ENCODE results near the gene DTNB. TPM values are rescaled to one million over a fixed set of nuclear protein-coding genes. Genes with fewer than 3 reads are reported as not detected.

Gene DTNB
- polyA plus RNA-seq, 1 donor from 2014 or later = 22.5 TPM

GRCh38 chr2:25491003-25491696 lies 182.2 kb downstream of the DTNB start:
- no peak overlapping the region for H3K9ac ChIP-seq (ENCODE audit: low read length)
- TF ChIP-seq EP300 (conservative IDR thresholded peaks at IDR 0.05; ENCODE audit: poor library complexity, severe bottlenecking) = no peak
- no peak for TF ChIP-seq MXI1 (conservative IDR thresholded peaks at IDR 0.05; ENCODE audit: poor library complexity, severe bottlenecking)

GRCh38 chr2:25490217-25490616 lies 183.2 kb downstream of the DTNB start:
- Histone ChIP-seq H3K9me2 (ENCODE audit: insufficient read depth, low read length) (no peaks in the 10 kb centered on the region), H3F3A (ENCODE audit: insufficient read depth, low read length, poor library complexity, severe bottlenecking) (no peaks in the 10 kb centered on the region), H3K9me3 (ENCODE audit: low read length) (no peaks in the 10 kb centered on the region), H3K9ac (ENCODE audit: low read length) (no peak overlapping the region), H3K4me3 (ENCODE audit: low read length) (no peak overlapping the region), H3K4me2 (ENCODE audit: low read length) (no peak overlapping the region), H2AFZ (ENCODE audit: low read depth, low read length) (no peak overlapping the region), H3K27me3 (ENCODE audit: insufficient read depth, low read depth, low read length) (no peaks in the 10 kb centered on the region), H3K27ac (ENCODE audit: low read length) (no peak overlapping the region), H3K79me2 (replicated peaks; ENCODE audit: insufficient read depth, low read length) (no peaks in the 10 kb centered on the region), H4K20me1 (ENCODE audit: insufficient read depth) (no peaks in the 10 kb centered on the region), H3K36me3 (ENCODE audit: insufficient read depth, low read length) (no peaks in the 10 kb centered on the region)
- TF ChIP-seq SMC3 (conservative IDR thresholded peaks at IDR 0.05; ENCODE audit: poor library complexity) (no peak), MXI1 (conservative IDR thresholded peaks at IDR 0.05; ENCODE audit: poor library complexity, severe bottlenecking) (no peak), EZH2 (IDR thresholded peaks at IDR 0.05; ENCODE audit: borderline replicate concordance, insufficient read depth, low read length, poor library complexity, severe bottlenecking) (no peak)

More at GRCh38 chr2:25491003-25491696, 182.2 kb downstream of the DTNB start:
- Histone ChIP-seq H4K20me1 (ENCODE audit: insufficient read depth) (no peaks in the 10 kb centered on the region), H3K9me2 (ENCODE audit: insufficient read depth, low read length) (no peaks in the 10 kb centered on the region), H3K27me3 (ENCODE audit: insufficient read depth, low read depth, low read length) (no peaks in the 10 kb centered on the region), H3K4me2 (ENCODE audit: low read length) (no peak overlapping the region), H3K27ac (ENCODE audit: low read length) (no peak overlapping the region), H3F3A (ENCODE audit: insufficient read depth, low read length, poor library complexity, severe bottlenecking) (no peaks in the 10 kb centered on the region), H2AFZ (ENCODE audit: low read depth, low read length) (no peak overlapping the region), H3K79me2 (replicated peaks; ENCODE audit: insufficient read depth, low read length) (no peaks in the 10 kb centered on the region), H3K4me3 (ENCODE audit: low read length) (no peak overlapping the region), H3K9me3 (ENCODE audit: low read length) (no peaks in the 10 kb centered on the region), H3K36me3 (ENCODE audit: insufficient read depth, low read length) (no peaks in the 10 kb centered on the region)

GRCh38 chr2:25489631-25490030 lies 183.7 kb downstream of the DTNB start:
- no peak overlapping the region for H3K9ac ChIP-seq (ENCODE audit: low read length)
- H3K9me3 ChIP-seq (ENCODE audit: low read length) = no peaks in the 10 kb centered on the region
- H3K4me2 ChIP-seq (ENCODE audit: low read length) = no peak overlapping the region
- no peaks in the 10 kb centered on the region for H3K36me3 ChIP-seq (ENCODE audit: insufficient read depth, low read length)
- TF ChIP-seq CTCF (IDR thresholded peaks at IDR 0.05; ENCODE audit: poor library complexity, severe bottlenecking) (no peak), TAF1 (IDR thresholded peaks at IDR 0.05; ENCODE audit: low read depth) (no peak), EP300 (conservative IDR thresholded peaks at IDR 0.05; ENCODE audit: poor library complexity, severe bottlenecking) (no peak), EZH2 (IDR thresholded peaks at IDR 0.05; ENCODE audit: borderline replicate concordance, insufficient read depth, low read length, poor library complexity, severe bottlenecking) (no peak), SMC3 (conservative IDR thresholded peaks at IDR 0.05; ENCODE audit: poor library complexity) (no peak)
- no peaks in the 10 kb centered on the region for H3K27me3 ChIP-seq (ENCODE audit: insufficient read depth, low read depth, low read length)
- no peaks in the 10 kb centered on the region for H3F3A ChIP-seq (ENCODE audit: insufficient read depth, low read length, poor library complexity, severe bottlenecking)
- H2AFZ ChIP-seq (ENCODE audit: low read depth, low read length) = no peak overlapping the region
- H3K27ac ChIP-seq (ENCODE audit: low read length) = no peak overlapping the region
- H3K4me3 ChIP-seq (ENCODE audit: low read length) = no peak overlapping the region
- H3K9me2 ChIP-seq (ENCODE audit: insufficient read depth, low read length) = no peaks in the 10 kb centered on the region
- H3K79me2 ChIP-seq (replicated peaks; ENCODE audit: insufficient read depth, low read length) = no peaks in the 10 kb centered on the region
- H4K20me1 ChIP-seq (ENCODE audit: insufficient read depth) = no peaks in the 10 kb centered on the region
